KMS-11 (cell line): Measurements from ENCODE around the gene CAMTA1.
"Not testable (repeated sequence)": the region's sequence is repeated elsewhere in the genome, so short reads cannot be mapped to it uniquely, and the experiment has no call there.

Experiments
- H2AFZ ChIP-seq: fragments of 200-600 bp; sonication (generic); 2 replicates; pipeline ENCODE4 v1.6.1; 2016; ENCODE audit warnings: antibody characterized with exemption, mixed run types, low read depth
- H3K27ac ChIP-seq: fragments of 200-600 bp; sonication (generic); 2 replicates; pipeline ENCODE4 v1.6.1; 2016; ENCODE audit warnings: mild to moderate bottlenecking, mixed run types
- H3K27me3 ChIP-seq: fragments of 200-600 bp; sonication (generic); 2 replicates; pipeline ENCODE4 v1.6.1; 2017; ENCODE audit warnings: mild to moderate bottlenecking, low read depth, mixed run types, moderate library complexity; ENCODE audit not compliant: insufficient read depth
- H3K36me3 ChIP-seq: fragments of 200-600 bp; sonication (generic); 2 replicates; pipeline ENCODE4 v1.6.1; 2017; ENCODE audit warnings: mild to moderate bottlenecking, mixed run types; ENCODE audit not compliant: insufficient read depth
- H3K4me1 ChIP-seq: fragments of 200-600 bp; sonication (generic); 2 replicates; pipeline ENCODE4 v1.6.1; 2016; ENCODE audit warnings: mild to moderate bottlenecking, low read depth, mixed run types; ENCODE audit not compliant: poor library complexity, severe bottlenecking
- H3K4me2 ChIP-seq: fragments of 200-600 bp; sonication (generic); 2 replicates; pipeline ENCODE4 v1.7.0; 2016; ENCODE audit warnings: mild to moderate bottlenecking, mixed run types
- H3K4me3 ChIP-seq: fragments of 200-600 bp; sonication (generic); IDR thresholded peaks from 2 replicates; pipeline ENCODE4 v1.6.1; 2017; ENCODE audit warnings: low read depth, low read length, mixed read lengths; ENCODE audit not compliant: insufficient read depth
- H3K79me2 ChIP-seq: fragments of 200-600 bp; sonication (generic); 2 replicates; pipeline ENCODE4 v1.6.1; 2016; ENCODE audit warnings: low read depth, mixed run types; ENCODE audit not compliant: insufficient read depth
- H3K9ac ChIP-seq: fragments of 200-600 bp; sonication (generic); 2 replicates; pipeline ENCODE4 v1.6.1; 2016; ENCODE audit warnings: mild to moderate bottlenecking, mixed run types
- H4K20me1 ChIP-seq: fragments of 200-600 bp; sonication (generic); 2 replicates; pipeline ENCODE4 v1.6.1; 2016; ENCODE audit warnings: mild to moderate bottlenecking, mixed run types; ENCODE audit not compliant: insufficient read depth
- TF ChIP-seq, protein P1 (sequence below): fragments of 200-600 bp; sonication (generic); conservative IDR thresholded peaks from 2 replicates; pipeline ENCODE4 v1.6.1; 2017; ENCODE audit warnings: low read depth, mild to moderate bottlenecking, antibody characterized with exemption, low read length, moderate library complexity, mixed read lengths

Gene CAMTA1

GRCh38 chr1:7327849-7328248, 542.6 kb downstream of the CAMTA1 start:
- Histone ChIP-seq H3K9ac (no peak overlapping the region), H2AFZ (no peak overlapping the region), H3K79me2 (no peaks in the 10 kb centered on the region), H3K36me3 (no peaks in the 10 kb centered on the region), H4K20me1 (no peaks in the 10 kb centered on the region), H3K4me1 (no peaks in the 10 kb centered on the region), H3K4me2 (no peak overlapping the region), H3K27ac (no peak overlapping the region), H3K4me3 (no peak overlapping the region), H3K27me3 (peaks cover 9% of the 10 kb centered on the region)
- TF ChIP-seq, protein P1, sequence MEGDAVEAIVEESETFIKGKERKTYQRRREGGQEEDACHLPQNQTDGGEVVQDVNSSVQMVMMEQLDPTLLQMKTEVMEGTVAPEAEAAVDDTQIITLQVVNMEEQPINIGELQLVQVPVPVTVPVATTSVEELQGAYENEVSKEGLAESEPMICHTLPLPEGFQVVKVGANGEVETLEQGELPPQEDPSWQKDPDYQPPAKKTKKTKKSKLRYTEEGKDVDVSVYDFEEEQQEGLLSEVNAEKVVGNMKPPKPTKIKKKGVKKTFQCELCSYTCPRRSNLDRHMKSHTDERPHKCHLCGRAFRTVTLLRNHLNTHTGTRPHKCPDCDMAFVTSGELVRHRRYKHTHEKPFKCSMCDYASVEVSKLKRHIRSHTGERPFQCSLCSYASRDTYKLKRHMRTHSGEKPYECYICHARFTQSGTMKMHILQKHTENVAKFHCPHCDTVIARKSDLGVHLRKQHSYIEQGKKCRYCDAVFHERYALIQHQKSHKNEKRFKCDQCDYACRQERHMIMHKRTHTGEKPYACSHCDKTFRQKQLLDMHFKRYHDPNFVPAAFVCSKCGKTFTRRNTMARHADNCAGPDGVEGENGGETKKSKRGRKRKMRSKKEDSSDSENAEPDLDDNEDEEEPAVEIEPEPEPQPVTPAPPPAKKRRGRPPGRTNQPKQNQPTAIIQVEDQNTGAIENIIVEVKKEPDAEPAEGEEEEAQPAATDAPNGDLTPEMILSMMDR: no peak

- Histone ChIP-seq H3K4me1 (no peaks in the 10 kb centered on the region), H2AFZ (no peak overlapping the region), H3K4me2 (no peak overlapping the region), H4K20me1 (no peaks in the 10 kb centered on the region), H3K79me2 (no peaks in the 10 kb centered on the region), H3K9ac (no peak overlapping the region), H3K27ac (no peak overlapping the region), H3K27me3 (peaks cover 26% of the 10 kb centered on the region), H3K4me3 (no peak overlapping the region), H3K36me3 (no peaks in the 10 kb centered on the region)
- TF ChIP-seq, protein P1: no peak
Observed at GRCh38 chr1:7329868-7330615, 544.8 kb downstream of the CAMTA1 start.

DNA sequence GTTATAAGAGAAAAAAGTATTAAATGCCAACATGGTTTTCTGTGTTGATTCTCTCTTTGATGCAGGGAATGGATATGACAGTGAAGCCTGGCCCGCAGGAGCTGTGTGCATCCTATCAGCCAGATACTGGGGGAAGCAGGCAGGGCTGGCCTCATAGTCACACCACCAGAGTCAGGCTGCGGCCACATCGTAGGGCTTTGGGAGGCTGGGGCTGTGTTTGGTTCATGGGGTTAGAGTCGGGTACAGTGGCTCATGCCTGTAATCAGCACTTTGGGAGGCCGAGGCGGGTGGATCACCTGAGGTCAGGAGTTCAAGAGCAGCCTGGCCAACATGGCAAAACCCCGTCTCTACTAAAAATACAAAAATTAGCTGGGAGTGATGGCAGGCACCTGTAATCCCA, 545.5 kb downstream of the CAMTA1 start:
- not testable (repeated sequence) for H3K27ac ChIP-seq, H3K4me3 ChIP-seq, H3K9ac ChIP-seq, H3K79me2 ChIP-seq, H3K4me2 ChIP-seq, H2AFZ ChIP-seq, H4K20me1 ChIP-seq, H3K36me3 ChIP-seq, H3K4me1 ChIP-seq
- peaks cover 31% of the 10 kb centered on the region for H3K27me3 ChIP-seq

DNA sequence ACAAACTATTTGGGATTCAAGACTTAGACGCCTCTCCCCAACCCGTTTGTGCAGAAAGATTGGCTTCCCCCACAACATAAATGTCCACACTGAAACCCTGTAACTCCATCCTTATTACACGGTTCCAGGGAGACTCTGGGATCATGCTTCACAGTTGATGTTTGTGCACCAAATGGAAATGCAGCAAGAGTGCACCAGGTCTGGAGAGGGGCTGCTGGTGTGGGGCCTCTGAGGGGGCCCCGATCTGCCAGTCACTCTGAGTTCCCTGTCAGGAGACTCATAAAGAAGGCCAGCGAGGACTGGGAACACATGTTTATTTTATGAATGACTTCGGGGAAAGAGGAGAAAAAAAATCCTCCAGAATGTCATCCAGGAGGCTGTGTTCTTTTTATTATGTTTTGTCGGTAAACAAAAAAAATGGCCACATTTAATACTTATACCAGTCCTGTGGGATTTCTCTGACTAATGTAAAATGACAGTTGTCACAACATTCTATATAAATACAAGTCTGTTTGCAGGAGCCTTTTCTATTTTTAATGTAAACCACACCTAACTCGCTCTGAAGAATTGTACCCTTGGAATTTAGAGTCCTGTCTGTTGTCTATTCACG, 546.8 kb downstream of the CAMTA1 start:
- Histone ChIP-seq H3K79me2 (no peaks in the 10 kb centered on the region), H3K9ac (no peak overlapping the region), H3K4me3 (no peak overlapping the region), H3K27ac (no peak overlapping the region), H3K36me3 (no peaks in the 10 kb centered on the region), H2AFZ (no peak overlapping the region), H4K20me1 (no peaks in the 10 kb centered on the region), H3K27me3 (peaks cover 33% of the 10 kb centered on the region), H3K4me2 (no peak overlapping the region), H3K4me1 (no peaks in the 10 kb centered on the region)
- TF ChIP-seq, protein P1: no peak

- H3K27ac ChIP-seq: no peak overlapping the region
- H2AFZ ChIP-seq: no peak overlapping the region
- no peak overlapping the region for H3K9ac ChIP-seq
- no peaks in the 10 kb centered on the region for H3K36me3 ChIP-seq
- no peaks in the 10 kb centered on the region for H3K4me1 ChIP-seq
- TF ChIP-seq, protein P1: no peak
- no peaks in the 10 kb centered on the region for H3K79me2 ChIP-seq
- no peak overlapping the region for H3K4me2 ChIP-seq
- no peak overlapping the region for H3K4me3 ChIP-seq
- H3K27me3 ChIP-seq: peaks cover 33% of the 10 kb centered on the region
- no peaks in the 10 kb centered on the region for H4K20me1 ChIP-seq
Observed at GRCh38 chr1:7333094-7333493, 547.8 kb downstream of the CAMTA1 start.
